Loucy (cell line): ENCODE results near the gene KNSTRN.

ENCODE experiments used
- H2AFZ ChIP-seq: fragments of 200-600 bp; sonication (generic); 2 replicates; pipeline ENCODE4 v1.6.0; 2016; ENCODE audit warnings: antibody characterized with exemption, mild to moderate bottlenecking, low read length, moderate library complexity
- H3F3A ChIP-seq: fragments of 200-600 bp; 2 replicates; pipeline ENCODE4 v1.6.0; 2016; ENCODE audit warnings: antibody characterized with exemption, low read depth, mild to moderate bottlenecking
- H3K27me3 ChIP-seq: fragments of 200-600 bp; sonication (generic); 2 replicates; pipeline ENCODE4 v1.6.1; 2014; ENCODE audit warnings: low read length, mild to moderate bottlenecking; ENCODE audit not compliant: insufficient read depth, poor library complexity, severe bottlenecking
- H3K36me3 ChIP-seq: fragments of 200-600 bp; sonication (generic); 2 replicates; pipeline ENCODE4 v1.6.1; 2016; ENCODE audit warnings: low read length; ENCODE audit not compliant: insufficient read depth
- H3K4me1 ChIP-seq: fragments of 200-600 bp; sonication (generic); 2 replicates; pipeline ENCODE4 v1.5.1; 2014; ENCODE audit warnings: low read length, mild to moderate bottlenecking; ENCODE audit not compliant: insufficient read depth, poor library complexity, severe bottlenecking
- H3K4me2 ChIP-seq: fragments of 200-600 bp; sonication (generic); 2 replicates; pipeline ENCODE4 v1.6.0; 2014; ENCODE audit warnings: antibody characterized with exemption, low read length, low read depth, mild to moderate bottlenecking; ENCODE audit not compliant: poor library complexity, severe bottlenecking
- H3K4me3 ChIP-seq: fragments of 200-600 bp; sonication (generic); 2 replicates; pipeline ENCODE4 v1.5.1; 2014; ENCODE audit warnings: low read length, mild to moderate bottlenecking, mixed read lengths; ENCODE audit not compliant: poor library complexity, severe bottlenecking
- H3K79me2 ChIP-seq: fragments of 200-600 bp; sonication (generic); 2 replicates; pipeline ENCODE4 v1.6.1; 2014; ENCODE audit warnings: low read length; ENCODE audit not compliant: insufficient read depth
- H3K9ac ChIP-seq: fragments of 200-600 bp; sonication (generic); 2 replicates; pipeline ENCODE4 v1.6.0; 2014; ENCODE audit warnings: mild to moderate bottlenecking, low read depth, low read length, moderate library complexity; ENCODE audit not compliant: poor library complexity, severe bottlenecking
- H3K9me2 ChIP-seq: fragments of 200-600 bp; sonication (generic); replicated peaks from 2 replicates; pipeline ENCODE4 v1.6.1; 2016; ENCODE audit warnings: low read depth, low read length, mixed read lengths
- H3K9me3 ChIP-seq: fragments of 200-600 bp; sonication (generic); 2 replicates; pipeline ENCODE4 v1.6.1; 2014; ENCODE audit warnings: mild to moderate bottlenecking, antibody characterized with exemption, low read length, low read depth; ENCODE audit not compliant: insufficient read depth
- H4K20me1 ChIP-seq: fragments of 200-600 bp; sonication (generic); 2 replicates; pipeline ENCODE4 v1.6.0; 2014; ENCODE audit warnings: antibody characterized with exemption, low read length, mild to moderate bottlenecking; ENCODE audit not compliant: insufficient read depth, poor library complexity, severe bottlenecking
- CTCF ChIP-seq: fragments of 200-600 bp; sonication (generic); conservative IDR thresholded peaks from 2 replicates; pipeline ENCODE4 v1.5.1; 2014; ENCODE audit warnings: mild to moderate bottlenecking, antibody characterized with exemption, low read length
- EZH2phosphoT487 ChIP-seq: fragments of 200-600 bp; IDR thresholded peaks from 2 replicates; pipeline ENCODE4 v1.6.1; 2018; ENCODE audit warnings: antibody characterized with exemption, mild to moderate bottlenecking, moderate library complexity, borderline replicate concordance

The KNSTRN gene

GRCh38 chr15:40339621-40339945 lies 42.9 kb upstream of the KNSTRN start:
- no peak overlapping the region for H3K9ac ChIP-seq
- H4K20me1 ChIP-seq = no peaks in the 10 kb centered on the region
- H3K79me2 ChIP-seq = no peaks in the 10 kb centered on the region
- no peaks in the 10 kb centered on the region for H3F3A ChIP-seq
- H3K36me3 ChIP-seq = no peaks in the 10 kb centered on the region
- no peak overlapping the region for H2AFZ ChIP-seq
- no peaks in the 10 kb centered on the region for H3K27me3 ChIP-seq
- peaks cover 30% of the 10 kb centered on the region for H3K4me1 ChIP-seq
- no peaks in the 10 kb centered on the region for H3K9me2 ChIP-seq
- no peak overlapping the region for H3K4me3 ChIP-seq
- no peak overlapping the region for H3K4me2 ChIP-seq
- H3K9me3 ChIP-seq = no peaks in the 10 kb centered on the region
- TF ChIP-seq EZH2phosphoT487 (no peak), CTCF (peak; percentile 27; the same call in 1 of the 2 replicates)

- H3K4me1 ChIP-seq = peaks cover 24% of the 10 kb centered on the region
- no peaks in the 10 kb centered on the region for H3K9me3 ChIP-seq
- no peaks in the 10 kb centered on the region for H4K20me1 ChIP-seq
- H3K4me3 ChIP-seq = no peak overlapping the region
- H2AFZ ChIP-seq = no peak overlapping the region
- no peak overlapping the region for H3K9ac ChIP-seq
- no peaks in the 10 kb centered on the region for H3K9me2 ChIP-seq
- H3K4me2 ChIP-seq = no peak overlapping the region
- H3K27me3 ChIP-seq = no peaks in the 10 kb centered on the region
- no peaks in the 10 kb centered on the region for H3F3A ChIP-seq
- no peaks in the 10 kb centered on the region for H3K36me3 ChIP-seq
- TF ChIP-seq CTCF (no peak), EZH2phosphoT487 (no peak)
- no peaks in the 10 kb centered on the region for H3K79me2 ChIP-seq
Measured at GRCh38 chr15:40340038-40340739, 42.3 kb upstream of the KNSTRN start.

- no peaks in the 10 kb centered on the region for H3K9me3 ChIP-seq
- H3K4me3 ChIP-seq = no peak within 1 kb of the TSS
- H3K9ac ChIP-seq = no peak within 1 kb of the TSS
- H3K9me2 ChIP-seq = no peaks in the 10 kb centered on the region
- no peak within 1 kb of the TSS for H3K4me2 ChIP-seq
- H3K27me3 ChIP-seq = no peaks in the 10 kb centered on the region
- TF ChIP-seq EZH2phosphoT487 (no peak), CTCF (no peak)
- H3K36me3 ChIP-seq = no peaks in the 10 kb centered on the region
- H4K20me1 ChIP-seq = no peaks in the 10 kb centered on the region
- H3K4me1 ChIP-seq = peaks cover 17% of the 10 kb centered on the region
- no peaks in the 10 kb centered on the region for H3K79me2 ChIP-seq
- no peaks in the 10 kb centered on the region for H3F3A ChIP-seq
- no peak within 1 kb of the TSS for H2AFZ ChIP-seq
Measured at GRCh38 chr15:40340740-40341400, 41.7 kb upstream of the KNSTRN start, which contains the start of gene CCDC9B. CCDC9B (minus strand) TSS chr15:40340939; CDS start chr15:40340819, 120 bp downstream.
